CD14-positive monocyte (primary cell): ENCODE data around the gene OSBP2. TPM values are rescaled to one million over a fixed set of nuclear protein-coding genes. Genes with fewer than 3 reads are reported as not detected.

Source experiments
- DNase-seq, 3 donors: peaks; one replicate each; pipeline ENCODE4 v3.0.0-alpha.2; 2011 to 2022
- H2AFZ ChIP-seq: 2 replicates; pipeline ENCODE4 v1.6.0; 2012; ENCODE audit warnings: mild to moderate bottlenecking, low read depth, low read length, inconsistent platforms; ENCODE audit not compliant: insufficient read depth, poor library complexity, severe bottlenecking
- H3K27ac ChIP-seq, 2 donors: 1 replicate in 1 of 2; 2 replicates in 1 of 2; pipeline ENCODE4 v1.5.1; 2012 to 2013; ENCODE audit warnings: low read length in 2 of 2, control low read depth in 1 of 2, inconsistent platforms in 1 of 2, low read depth in 1 of 2, mild to moderate bottlenecking in 1 of 2
- H3K27me3 ChIP-seq, 2 donors: one replicate each; pipeline versions ENCODE4 v1.6.0 to v1.6.1; 2011 to 2013; ENCODE audit warnings: low read length in 2 of 2; ENCODE audit not compliant: control insufficient read depth in 2 of 2, insufficient read depth in 2 of 2
- H3K36me3 ChIP-seq, 2 donors: replicated peaks in 1 of 2; 1 replicate in 1 of 2; 2 replicates in 1 of 2; pipeline versions ENCODE4 v1.5.1 to v1.6.1; 2012 to 2013; ENCODE audit warnings: low read length in 2 of 2, control low read depth in 1 of 2, inconsistent platforms in 1 of 2, mild to moderate bottlenecking in 1 of 2; ENCODE audit not compliant: insufficient read depth in 2 of 2, control insufficient read depth in 1 of 2
- H3K4me1 ChIP-seq, 2 donors: 1 replicate in 1 of 2; 2 replicates in 1 of 2; pipeline versions ENCODE4 v1.5.1 to v1.6.1; 2012 to 2013; ENCODE audit warnings: low read length in 2 of 2, control low read depth in 1 of 2, inconsistent platforms in 1 of 2, mild to moderate bottlenecking in 1 of 2, moderate library complexity in 1 of 2; ENCODE audit not compliant: insufficient read depth in 2 of 2, control insufficient read depth in 1 of 2
- H3K4me2 ChIP-seq: replicated peaks from 2 replicates; pipeline ENCODE3; 2012; ENCODE audit warnings: low read length, moderate library complexity, mild to moderate bottlenecking; ENCODE audit not compliant: poor library complexity, severe bottlenecking; ENCODE audit errors: extremely low read depth
- H3K4me3 ChIP-seq, 3 experiments: fragments of 200-600 bp in 1 of 3; sonication (generic) in 1 of 3; replicated peaks in 1 of 3; 1 replicate in 2 of 3; 2 replicates in 1 of 3; pipeline ENCODE4 v1.5.1; 2011 to 2013; ENCODE audit warnings: low read length in 3 of 3, mild to moderate bottlenecking in 3 of 3, control low read depth in 2 of 3, low read depth in 2 of 3, inconsistent platforms in 1 of 3, moderate library complexity in 1 of 3
- H3K79me2 ChIP-seq: 2 replicates; pipeline ENCODE4 v1.6.0; 2012; ENCODE audit warnings: mild to moderate bottlenecking, control low read depth, inconsistent platforms, low read length, moderate library complexity; ENCODE audit not compliant: insufficient read depth
- H3K9ac ChIP-seq: 2 replicates; pipeline ENCODE4 v1.6.0; 2017; ENCODE audit warnings: low read length, mild to moderate bottlenecking; ENCODE audit not compliant: insufficient read depth, poor library complexity, severe bottlenecking
- H3K9me3 ChIP-seq, 2 donors: replicated peaks in 1 of 2; 1 replicate in 1 of 2; 2 replicates in 1 of 2; pipeline versions ENCODE4 v1.5.1 to v1.6.1; 2012 to 2013; ENCODE audit warnings: low read length in 2 of 2, control low read depth in 1 of 2; ENCODE audit not compliant: control insufficient read depth in 1 of 2, insufficient read depth in 1 of 2
- H4K20me1 ChIP-seq: 2 replicates; pipeline ENCODE4 v1.6.0; 2012; ENCODE audit warnings: mild to moderate bottlenecking, low read length, control low read depth, moderate library complexity; ENCODE audit not compliant: insufficient read depth
- H3K27ac Mint-ChIP-seq, 7 donors: one replicate each; pipeline ENCODE4 v1.8.0; 2020; ENCODE audit warnings: mild to moderate bottlenecking in 7 of 7, mixed read lengths in 7 of 7, moderate library complexity in 6 of 7, inconsistent platforms in 2 of 7
- H3K27me3 Mint-ChIP-seq, 3 donors: one replicate each; pipeline ENCODE4 v1.8.0; 2021 to 2022; ENCODE audit warnings: low read depth in 3 of 3, mild to moderate bottlenecking in 3 of 3, mixed read lengths in 3 of 3, moderate library complexity in 3 of 3, inconsistent platforms in 1 of 3
- H3K36me3 Mint-ChIP-seq, 2 donors: one replicate each; pipeline ENCODE4 v1.8.0; 2020; ENCODE audit warnings: mixed read lengths in 2 of 2, inconsistent platforms in 1 of 2, mild to moderate bottlenecking in 1 of 2
- H3K4me1 Mint-ChIP-seq: one replicate; pipeline ENCODE4 v1.8.0; 2020; ENCODE audit warnings: mild to moderate bottlenecking, mixed read lengths
- H3K4me3 Mint-ChIP-seq, 2 donors: one replicate each; pipeline ENCODE4 v1.8.0; 2020; ENCODE audit warnings: mild to moderate bottlenecking in 2 of 2, mixed read lengths in 2 of 2, moderate library complexity in 1 of 2
- H3K9me3 Mint-ChIP-seq, 7 donors: one replicate each; pipeline ENCODE4 v1.8.0; 2020 to 2022; ENCODE audit warnings: mixed read lengths in 7 of 7, mild to moderate bottlenecking in 6 of 7, moderate library complexity in 6 of 7, inconsistent platforms in 2 of 7
- WGBS: methylation state at CpG from one replicate; pipeline ENCODE4 v1.1.5; 2013; ENCODE audit warnings: missing lambda C conversion rate; ENCODE audit not compliant: insufficient coverage; 5-methylcytosine and 5-hydroxymethylcytosine counted together
- intact Hi-C, 2 donors: fragments of 100-400 bp; cut with micrococcal nuclease; formaldehyde crosslinking; loops; one replicate each; pipeline versions ENCODE4 v1.15.0 to v1.15.1; 2023
- polyA plus RNA-seq, 3 donors: library from polyadenylated mRNA; depleted of rRNA in 1 of 3; unstranded in 2 of 3; stranded (reverse) in 1 of 3; fragments of 300-500 nt in 2 of 3; fragments of >200 nt in 1 of 3; fragmentation: Illumina TruSeq in 2 of 3; gene quantifications; 1 replicate in 2 of 3; 2 replicates in 1 of 3; pipeline ENCODE4 v1.2.3, GENCODE V29; 2012 to 2021
- TF ChIP-seq, protein P1 (sequence below): fragments of 200-600 bp; IDR thresholded peaks from one replicate; pipeline ENCODE4 v1.8.0; 2022; ENCODE audit warnings: antibody characterized with exemption, mild to moderate bottlenecking

The OSBP2 gene
- polyA plus RNA-seq, 3 donors, result 0.21 to 0.54 TPM; not detected in 1

DNA sequence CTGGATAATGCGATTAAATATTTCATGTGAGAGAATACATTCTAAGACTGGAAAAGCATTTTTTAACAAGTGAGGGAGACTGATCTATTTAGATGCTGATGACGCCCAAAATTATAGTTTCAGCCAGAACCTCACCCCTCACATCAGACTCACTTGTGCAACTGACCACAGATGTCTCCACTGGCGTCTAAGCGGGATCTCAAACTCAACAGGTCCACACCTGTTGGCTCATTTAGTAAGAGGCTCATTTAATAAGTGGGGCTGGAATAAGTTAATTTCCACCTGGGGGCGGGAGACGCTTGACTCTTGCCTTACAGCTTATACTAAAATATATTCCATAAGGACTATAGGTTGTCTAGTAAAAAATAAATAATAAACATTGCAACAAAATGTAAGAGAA is 226.4 kb downstream of the OSBP2 start:
- WGBS, result no CpG with 5 or more reads among the region's 6 CpGs
- Histone ChIP-seq H3K4me2 (peak overlapping the region; percentile 60), H3K79me2 (no peaks in the 10 kb centered on the region), H3K36me3 (peaks cover 7 to 14% of the 10 kb centered on the region in 2 donors), H3K4me1 (peaks cover 11 to 27% of the 10 kb centered on the region in 2 donors), H3K9ac (peak overlapping the region; percentile 50), H3K9me3 (peaks cover 0 to 2% of the 10 kb centered on the region in 2 donors), H3K4me3 (peak overlapping the region in 2 of 3 experiments; percentile 44 to 68), H2AFZ (peak overlapping the region; percentile 83), H4K20me1 (no peaks in the 10 kb centered on the region), H3K27me3 (peaks cover 0 to 13% of the 10 kb centered on the region in 2 donors), H3K27ac (no peak overlapping the region)
- H3K4me1 Mint-ChIP-seq, result peaks cover 20% of the 10 kb centered on the region
- H3K27me3 Mint-ChIP-seq, result peaks cover 2 to 16% (median 14%) of the 10 kb centered on the region in 3 donors
- intact Hi-C loops, result no loop called here
- DNase-seq, result no peak
- TF ChIP-seq, protein P1, sequence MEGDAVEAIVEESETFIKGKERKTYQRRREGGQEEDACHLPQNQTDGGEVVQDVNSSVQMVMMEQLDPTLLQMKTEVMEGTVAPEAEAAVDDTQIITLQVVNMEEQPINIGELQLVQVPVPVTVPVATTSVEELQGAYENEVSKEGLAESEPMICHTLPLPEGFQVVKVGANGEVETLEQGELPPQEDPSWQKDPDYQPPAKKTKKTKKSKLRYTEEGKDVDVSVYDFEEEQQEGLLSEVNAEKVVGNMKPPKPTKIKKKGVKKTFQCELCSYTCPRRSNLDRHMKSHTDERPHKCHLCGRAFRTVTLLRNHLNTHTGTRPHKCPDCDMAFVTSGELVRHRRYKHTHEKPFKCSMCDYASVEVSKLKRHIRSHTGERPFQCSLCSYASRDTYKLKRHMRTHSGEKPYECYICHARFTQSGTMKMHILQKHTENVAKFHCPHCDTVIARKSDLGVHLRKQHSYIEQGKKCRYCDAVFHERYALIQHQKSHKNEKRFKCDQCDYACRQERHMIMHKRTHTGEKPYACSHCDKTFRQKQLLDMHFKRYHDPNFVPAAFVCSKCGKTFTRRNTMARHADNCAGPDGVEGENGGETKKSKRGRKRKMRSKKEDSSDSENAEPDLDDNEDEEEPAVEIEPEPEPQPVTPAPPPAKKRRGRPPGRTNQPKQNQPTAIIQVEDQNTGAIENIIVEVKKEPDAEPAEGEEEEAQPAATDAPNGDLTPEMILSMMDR, result no peak
- peak overlapping the region in 2 of 7 donors; percentile 84 to 85 for H3K27ac Mint-ChIP-seq
- peaks cover 12 to 19% of the 10 kb centered on the region in 2 donors for H3K36me3 Mint-ChIP-seq
- H3K9me3 Mint-ChIP-seq, result peaks cover 3 to 12% (median 7%) of the 10 kb centered on the region in 7 donors
- peak overlapping the region; percentile 83 to 92 for H3K4me3 Mint-ChIP-seq

DNA sequence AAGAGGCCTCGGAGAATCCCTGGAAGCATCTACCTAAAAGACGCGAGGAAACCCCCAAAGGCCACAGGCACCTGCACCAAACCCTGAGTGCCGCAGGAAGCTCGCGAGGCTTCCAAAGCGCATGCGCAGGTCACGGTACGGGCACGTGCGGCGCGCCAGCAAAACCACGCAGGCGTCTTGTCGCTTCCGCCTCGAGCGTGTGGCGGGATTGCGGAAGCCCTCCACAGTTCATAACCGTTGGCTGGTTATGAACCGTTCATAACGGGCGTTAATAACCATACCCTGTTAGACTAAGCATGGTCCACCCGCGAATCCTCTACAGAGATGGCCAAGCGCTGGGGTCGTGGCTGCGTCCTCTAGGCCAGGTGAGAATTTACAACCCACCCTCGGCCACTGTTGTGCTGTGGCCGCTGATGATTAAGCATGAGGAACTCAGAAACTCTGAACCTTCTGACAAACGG is 227.5 kb downstream of the OSBP2 start:
- H3K9ac ChIP-seq, result peak overlapping the region; percentile 50
- TF ChIP-seq, protein P1, result no peak
- H2AFZ ChIP-seq, result peak overlapping the region; percentile 83
- intact Hi-C loops, result no loop called here
- peaks cover 5 to 16% (median 14%) of the 10 kb centered on the region in 3 donors for H3K27me3 Mint-ChIP-seq
- H3K9me3 ChIP-seq, result no peaks in the 10 kb centered on the region
- peak overlapping the region; percentile 69 to 89 (median 85) for H3K27ac Mint-ChIP-seq
- peaks cover 14 to 23% of the 10 kb centered on the region in 2 donors for H3K36me3 ChIP-seq
- H3K27me3 ChIP-seq, result peaks cover 0 to 13% of the 10 kb centered on the region in 2 donors
- peaks cover 20% of the 10 kb centered on the region for H3K4me1 Mint-ChIP-seq
- peak; percentile 74 to 82 (median 82) for DNase-seq
- H3K4me1 ChIP-seq, result peaks cover 11 to 27% of the 10 kb centered on the region in 2 donors
- WGBS, result 27% methylated on average over 32 of the region's 34 CpGs
- H3K36me3 Mint-ChIP-seq, result peaks cover 21 to 27% of the 10 kb centered on the region in 2 donors
- no peaks in the 10 kb centered on the region for H3K79me2 ChIP-seq
- H3K4me3 ChIP-seq, result peak overlapping the region; percentile 44 to 68 (median 58)
- H3K27ac ChIP-seq, result peak overlapping the region; percentile 42 to 80
- peak overlapping the region; percentile 83 to 92 for H3K4me3 Mint-ChIP-seq
- no peaks in the 10 kb centered on the region for H4K20me1 ChIP-seq
- H3K4me2 ChIP-seq, result peak overlapping the region; percentile 60
- peaks cover 0 to 7% (median 3%) of the 10 kb centered on the region in 7 donors for H3K9me3 Mint-ChIP-seq
